Measurements from ENCODE around the gene HNRNPA1L2. TPM values are rescaled to one million over a fixed set of nuclear protein-coding genes. Genes with fewer than 3 reads are reported as not detected.

HNRNPA1L2 gene
- total and polyA plus RNA-seq, 2 of the 8 experiments (the other 6 are each of a cell fraction or from before 2014, with no cell fraction given) = 3.7 to 8.9 TPM

DNA sequence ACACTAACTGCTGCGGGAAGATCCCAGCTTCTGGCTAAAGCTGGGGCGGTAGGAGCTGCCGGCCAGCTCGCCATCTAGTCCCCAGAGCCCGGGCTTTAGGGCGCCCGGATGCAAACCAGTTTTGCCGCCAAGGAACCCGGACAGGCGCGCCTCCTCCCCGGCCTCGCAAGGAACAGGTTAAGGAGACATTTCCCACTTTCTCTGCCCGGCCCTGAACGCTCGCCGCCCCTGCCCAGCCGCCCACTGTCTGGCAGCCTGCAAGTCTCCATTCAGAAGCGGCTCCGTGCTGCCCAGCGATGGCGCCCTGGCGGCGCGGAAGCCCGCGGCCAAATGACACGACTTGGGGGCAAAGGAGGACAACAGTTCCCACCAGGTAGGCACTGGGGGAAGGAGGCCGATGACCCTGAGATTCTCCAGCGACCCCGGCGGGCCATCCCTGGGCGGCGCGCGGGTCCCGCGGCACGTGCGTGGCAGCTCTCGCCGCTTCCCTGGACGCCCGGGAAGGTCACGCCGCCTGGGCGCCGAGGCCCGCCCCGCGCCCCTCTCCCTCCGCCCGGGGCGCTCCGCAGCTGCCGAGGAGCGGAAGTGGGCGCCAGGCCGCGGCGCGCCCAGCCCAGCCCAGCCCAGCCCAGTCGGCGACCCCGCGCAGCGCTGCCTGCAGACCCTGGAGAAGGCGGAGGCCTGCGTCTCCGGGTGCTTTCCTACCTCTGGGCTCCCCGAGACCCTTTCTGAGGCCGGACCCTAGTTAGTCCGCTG is 42.2 kb upstream of the HNRNPA1L2 start (continued):
- TF ChIP-seq TAF1 (IDR thresholded peaks at IDR 0.05; ENCODE audit: low read depth, low read length) (peak; percentile 38; the same call in 1 of the 2 replicates), SP4 (IDR thresholded peaks at IDR 0.05; ENCODE audit: low read length) (no peak), POLR2A (IDR thresholded peaks at IDR 0.05; ENCODE audit: control extremely low read depth in 1 of 2, low read depth in 2 of 2, low read length in 2 of 2) (peak in 1 of 2 experiments; percentile 48; a peak in 1 of 3 replicates), EP300 (IDR thresholded peaks at IDR 0.05; ENCODE audit: borderline replicate concordance in 1 of 2, low read depth in 2 of 2, low read length in 2 of 2) (no peak), TBP (IDR thresholded peaks at IDR 0.05; ENCODE audit: low read depth, low read length) (no peak), TCF12 (IDR thresholded peaks at IDR 0.05; ENCODE audit: low read depth, low read length) (no peak), BCL11A (IDR thresholded peaks at IDR 0.05; ENCODE audit: low read depth in 2 of 2, low read length in 2 of 2) (no peak), RNF2 (IDR thresholded peaks at IDR 0.05; ENCODE audit: borderline replicate concordance, low read depth, low read length, missing control alignments, poor library complexity, severe bottlenecking) (peak; percentile 55), FOSL1 (IDR thresholded peaks at IDR 0.05; ENCODE audit: insufficient read depth, low read depth, low read length) (no peak), EGR1 (IDR thresholded peaks at IDR 0.05; ENCODE audit: borderline replicate concordance, low read depth, low read length) (no peak), HDAC2 (IDR thresholded peaks at IDR 0.05; ENCODE audit: borderline replicate concordance in 1 of 2, low read depth in 2 of 2, low read length in 2 of 2) (peak in 1 of 2 experiments; percentile 45; a peak in 1 of 4 replicates), CTBP2 (IDR thresholded peaks at IDR 0.05; ENCODE audit: borderline replicate concordance, insufficient read depth, insufficient read length, low read length) (no peak), JUN (IDR thresholded peaks at IDR 0.05; ENCODE audit: low read depth, low read length) (no peak), KDM4A (IDR thresholded peaks at IDR 0.05; ENCODE audit: low read depth, low read length, severe bottlenecking) (peak; percentile 53), CREB1 (IDR thresholded peaks at IDR 0.05) (no peak), NANOG (IDR thresholded peaks at IDR 0.05; ENCODE audit: insufficient read depth, low read depth, low read length, poor library complexity, severe bottlenecking) (no peak), CBX8 (IDR thresholded peaks at IDR 0.05; ENCODE audit: borderline replicate concordance, low read depth, low read length) (no peak), YY1 (IDR thresholded peaks at IDR 0.05; ENCODE audit: low read depth, low read length) (peak; percentile 44; the same call in 1 of the 2 replicates)
- TF ChIP-seq, protein P1, sequence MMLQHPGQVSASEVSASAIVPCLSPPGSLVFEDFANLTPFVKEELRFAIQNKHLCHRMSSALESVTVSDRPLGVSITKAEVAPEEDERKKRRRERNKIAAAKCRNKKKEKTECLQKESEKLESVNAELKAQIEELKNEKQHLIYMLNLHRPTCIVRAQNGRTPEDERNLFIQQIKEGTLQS (IDR thresholded peaks at IDR 0.05; ENCODE audit: insufficient read depth, low read depth, low read length) = no peak
- TF ChIP-seq, protein P2, sequence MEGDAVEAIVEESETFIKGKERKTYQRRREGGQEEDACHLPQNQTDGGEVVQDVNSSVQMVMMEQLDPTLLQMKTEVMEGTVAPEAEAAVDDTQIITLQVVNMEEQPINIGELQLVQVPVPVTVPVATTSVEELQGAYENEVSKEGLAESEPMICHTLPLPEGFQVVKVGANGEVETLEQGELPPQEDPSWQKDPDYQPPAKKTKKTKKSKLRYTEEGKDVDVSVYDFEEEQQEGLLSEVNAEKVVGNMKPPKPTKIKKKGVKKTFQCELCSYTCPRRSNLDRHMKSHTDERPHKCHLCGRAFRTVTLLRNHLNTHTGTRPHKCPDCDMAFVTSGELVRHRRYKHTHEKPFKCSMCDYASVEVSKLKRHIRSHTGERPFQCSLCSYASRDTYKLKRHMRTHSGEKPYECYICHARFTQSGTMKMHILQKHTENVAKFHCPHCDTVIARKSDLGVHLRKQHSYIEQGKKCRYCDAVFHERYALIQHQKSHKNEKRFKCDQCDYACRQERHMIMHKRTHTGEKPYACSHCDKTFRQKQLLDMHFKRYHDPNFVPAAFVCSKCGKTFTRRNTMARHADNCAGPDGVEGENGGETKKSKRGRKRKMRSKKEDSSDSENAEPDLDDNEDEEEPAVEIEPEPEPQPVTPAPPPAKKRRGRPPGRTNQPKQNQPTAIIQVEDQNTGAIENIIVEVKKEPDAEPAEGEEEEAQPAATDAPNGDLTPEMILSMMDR (IDR thresholded peaks at IDR 0.05; ENCODE audit: control extremely low read depth in 1 of 3, insufficient read depth in 1 of 3, low read depth in 1 of 3, low read length in 3 of 3) = no peak

Measured in H1 (cell line).